Kidney glomerular epithelial cell (primary cell): ENCODE data around the gene LIMCH1.

Experiments
- DNase-seq: peaks from one replicate; lab custom pipeline; 2025; lab: John Stamatoyannopoulos, UW

Gene LIMCH1

DNA sequence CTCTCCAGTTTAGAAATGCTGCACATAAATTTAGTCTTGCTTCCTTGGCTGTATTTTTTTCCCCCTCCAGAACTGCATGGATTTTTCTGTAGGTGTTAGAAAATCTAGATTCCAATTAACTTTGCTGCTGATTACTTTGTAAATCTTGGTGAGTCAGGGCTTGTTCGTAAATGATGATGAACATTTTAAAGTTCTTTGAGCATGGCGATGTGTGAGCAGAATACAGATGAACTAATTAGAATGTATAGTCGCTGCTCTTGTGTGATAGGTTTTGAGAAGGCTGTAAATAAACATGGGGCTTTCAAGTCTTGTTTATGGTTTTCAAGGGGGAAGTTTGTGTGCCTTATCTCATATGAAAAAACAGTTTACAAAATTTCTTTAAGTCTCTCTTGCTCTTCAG, 23.3 kb downstream of the LIMCH1 start:
- no peak for DNase-seq

GRCh38 chr4:41567186-41567585, 29.2 kb downstream of the LIMCH1 start:
- no peak for DNase-seq

DNA sequence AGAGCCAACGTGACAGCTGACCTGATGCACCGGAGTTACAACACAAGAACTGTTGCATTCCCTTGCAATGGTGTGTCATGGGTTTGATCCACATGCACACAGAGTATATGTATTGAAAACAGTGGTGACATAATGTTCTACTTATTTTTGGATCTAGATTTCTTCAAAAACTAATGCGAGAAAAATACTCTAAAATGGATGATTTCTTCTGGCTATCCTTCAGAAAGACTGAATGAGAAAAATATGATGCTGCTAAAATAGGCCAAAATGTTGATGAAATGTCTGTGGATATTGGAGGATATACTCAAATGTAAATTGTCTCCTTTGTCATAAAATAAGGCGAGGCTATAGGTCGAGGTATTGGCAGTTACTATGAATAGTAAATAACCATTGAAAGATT, 30.4 kb downstream of the LIMCH1 start:
- no peak for DNase-seq

GRCh38 chr4:41569961-41570360, 32.0 kb downstream of the LIMCH1 start:
- DNase-seq = no peak

DNA sequence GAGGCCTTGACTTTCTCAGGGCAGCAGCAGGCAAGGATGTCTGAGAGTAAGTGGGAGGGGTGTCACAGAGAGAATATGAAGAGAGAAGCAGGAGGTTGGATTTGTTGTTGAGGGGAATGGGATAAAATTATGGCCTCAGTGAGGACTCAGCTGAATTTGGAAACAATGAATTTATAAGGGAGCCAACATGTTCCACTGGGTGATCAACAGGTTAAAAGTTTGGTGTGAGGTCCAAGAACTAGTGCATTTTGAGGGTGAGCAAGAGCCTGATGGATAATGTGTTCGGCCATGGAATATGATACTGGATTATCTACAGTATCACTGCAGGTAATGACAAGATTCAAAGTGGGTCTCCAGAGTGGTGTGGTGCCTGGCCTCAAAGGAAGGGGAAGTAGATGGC, 33.5 kb downstream of the LIMCH1 start:
- no peak for DNase-seq

- no peak for DNase-seq
Observed at GRCh38 chr4:41572516-41572915, 34.6 kb downstream of the LIMCH1 start.

DNA sequence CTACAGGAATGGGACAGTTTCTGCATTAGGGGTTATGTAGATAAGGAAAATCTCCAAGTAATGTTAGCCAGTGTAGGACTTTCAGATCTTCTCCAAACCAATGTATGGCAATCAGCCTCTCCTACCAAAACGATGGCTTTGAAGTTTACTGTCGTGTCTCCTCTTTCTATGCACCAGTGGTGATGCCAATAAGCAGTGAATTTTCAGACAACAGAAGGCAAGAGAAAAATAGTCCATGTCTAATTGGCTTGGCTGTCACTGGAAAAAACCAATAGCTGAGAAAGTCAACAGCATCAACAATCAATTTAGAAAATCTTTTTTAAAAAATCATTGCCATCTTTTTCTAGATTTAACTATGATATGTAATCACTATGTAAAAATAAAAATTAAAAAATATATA, 35.0 kb downstream of the LIMCH1 start:
- no peak for DNase-seq

DNA sequence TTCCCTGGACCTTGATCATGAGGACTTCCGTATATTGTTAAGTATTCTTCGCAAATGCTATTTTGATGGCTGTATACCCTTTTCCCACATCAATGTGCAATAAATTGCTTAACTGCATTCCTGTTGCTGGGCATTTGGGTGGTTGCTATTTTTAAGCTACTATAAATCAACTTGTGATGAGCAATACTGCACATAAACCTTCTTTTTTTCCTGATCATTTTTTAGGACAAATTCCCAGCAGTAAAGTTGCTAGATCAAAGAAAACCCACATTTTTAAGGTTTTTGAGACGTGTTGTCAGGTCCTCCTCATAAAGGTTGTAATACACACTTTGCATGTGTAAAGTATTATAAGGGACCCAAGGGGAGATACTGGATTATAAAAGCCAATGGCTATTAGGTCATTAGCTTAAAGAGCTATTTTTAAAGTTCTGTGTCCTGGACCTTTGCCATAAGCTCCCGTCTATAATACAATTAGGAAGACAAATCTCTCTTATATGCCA, 35.6 kb downstream of the LIMCH1 start:
- no peak for DNase-seq

DNA sequence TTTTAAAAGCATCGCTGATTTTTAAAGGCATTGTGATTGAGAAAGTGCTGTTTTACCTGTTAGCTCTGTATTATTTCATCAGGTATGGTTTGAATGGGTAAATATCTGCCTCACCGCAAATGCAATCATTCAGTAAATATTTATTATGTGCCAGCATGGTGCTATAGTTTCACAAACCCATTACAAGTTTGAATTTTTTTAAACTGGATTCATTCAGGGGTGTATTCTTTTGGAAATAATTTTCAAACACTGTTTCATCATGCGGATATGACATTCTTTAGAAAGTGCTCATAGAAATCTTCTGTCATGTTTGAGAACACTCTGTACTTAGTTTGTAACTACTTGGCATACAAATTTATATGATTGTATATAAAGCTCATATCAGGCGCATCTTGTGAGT, 37.2 kb downstream of the LIMCH1 start:
- DNase-seq = no peak

GRCh38 chr4:41575665-41576064, 37.7 kb downstream of the LIMCH1 start:
- no peak for DNase-seq

DNA sequence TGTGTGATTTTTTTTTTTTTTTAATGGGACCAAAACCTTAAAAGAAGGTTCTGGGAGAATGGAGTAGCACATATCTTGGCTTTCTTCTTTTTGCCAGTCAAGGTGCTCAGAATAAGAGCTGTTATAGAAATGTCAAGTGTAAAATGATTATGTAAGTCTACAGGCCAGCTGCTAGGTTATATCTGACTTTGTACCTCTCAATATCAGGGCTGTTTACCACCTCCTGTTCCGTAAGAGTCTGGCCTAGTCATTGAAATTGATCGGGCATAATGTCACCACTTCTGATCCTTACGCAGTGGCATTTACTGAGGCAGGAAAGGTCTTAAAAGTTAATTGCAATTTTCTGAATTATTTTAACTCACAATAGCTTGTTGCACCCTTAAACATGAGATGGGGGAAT, 41.1 kb downstream of the LIMCH1 start:
- no peak for DNase-seq

DNA sequence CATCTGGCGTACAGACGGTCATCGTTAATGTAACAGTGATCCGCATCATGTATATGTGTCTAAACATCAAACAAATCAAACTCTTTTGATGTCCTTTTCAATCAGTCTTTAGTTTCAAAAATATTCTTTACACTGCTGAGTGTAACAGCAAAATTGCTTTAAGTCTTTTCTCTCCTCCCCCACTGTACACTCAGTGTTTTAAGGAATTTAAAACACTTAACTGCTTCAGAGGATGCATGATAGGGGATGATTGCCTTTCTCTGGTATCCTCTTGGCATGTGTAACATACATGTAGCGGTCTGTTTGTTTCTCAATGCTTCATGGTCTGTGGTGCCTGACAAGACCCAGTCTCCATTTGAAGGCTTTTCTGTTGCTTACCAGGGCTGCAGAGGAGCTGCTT, 41.6 kb downstream of the LIMCH1 start:
- DNase-seq = no peak

DNA sequence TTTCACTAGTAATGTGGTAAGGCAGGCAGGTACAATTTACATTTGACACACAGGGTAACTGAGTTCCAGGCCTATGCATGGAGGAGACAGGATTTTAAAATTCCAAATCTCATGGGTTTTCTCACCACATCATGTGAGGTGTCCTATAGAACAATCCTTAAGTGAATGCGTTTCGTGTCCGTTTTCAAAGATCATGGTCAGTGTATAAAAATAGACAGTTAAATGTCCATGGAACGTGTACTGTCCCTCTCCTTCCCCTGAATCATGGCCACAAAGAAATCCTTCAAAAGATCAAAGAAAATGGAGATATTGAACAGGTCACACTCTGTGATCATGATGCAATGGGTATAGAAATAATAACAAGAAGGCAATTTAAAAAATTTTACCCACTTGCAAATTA, 42.0 kb downstream of the LIMCH1 start:
- no peak for DNase-seq

DNA sequence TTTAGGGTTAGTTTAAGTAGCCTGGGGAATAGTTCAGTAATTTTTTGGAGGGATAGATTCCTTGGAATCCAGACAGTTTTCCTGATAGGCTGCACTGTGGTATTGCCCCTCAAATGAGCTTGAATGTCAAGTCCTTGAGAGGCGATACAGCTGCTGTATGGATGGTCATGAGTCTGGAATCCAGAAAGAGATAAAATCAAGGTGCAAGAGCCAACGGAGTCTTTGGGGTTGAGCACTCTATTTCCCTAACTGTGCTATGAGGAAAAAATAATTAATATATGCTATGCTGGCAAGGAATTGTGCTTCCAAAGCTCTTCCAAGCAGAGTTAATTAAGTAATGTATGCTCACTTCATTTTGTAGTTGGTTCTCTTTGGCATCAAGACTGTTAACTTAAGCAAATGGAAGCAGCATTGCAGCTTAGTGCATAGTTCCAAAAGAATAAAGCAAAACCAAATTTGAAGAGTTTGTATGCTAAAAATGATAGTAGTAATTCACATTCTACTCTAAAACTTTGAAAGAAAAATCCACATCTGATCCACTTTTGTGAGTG, 48.8 kb downstream of the LIMCH1 start:
- no peak for DNase-seq

DNA sequence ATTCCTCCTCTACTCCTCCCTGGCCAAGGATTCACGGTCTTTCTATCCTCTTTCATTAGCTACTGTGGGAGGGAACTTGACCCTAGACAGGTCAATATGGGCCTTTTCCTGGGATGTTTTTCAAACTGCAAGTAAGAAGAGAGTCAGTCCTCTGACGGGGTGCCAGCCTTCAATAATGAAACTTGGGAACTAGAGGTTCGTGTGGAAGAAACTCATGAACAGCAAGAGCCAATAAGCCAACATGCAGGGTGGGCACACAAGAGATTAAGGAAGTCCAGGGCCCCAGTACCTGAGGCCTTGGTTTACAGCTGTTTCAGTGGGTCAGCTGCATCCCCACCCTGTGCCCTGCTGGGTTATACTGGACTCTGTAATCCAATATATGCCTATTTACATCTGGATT, 49.3 kb downstream of the LIMCH1 start:
- no peak for DNase-seq

DNA sequence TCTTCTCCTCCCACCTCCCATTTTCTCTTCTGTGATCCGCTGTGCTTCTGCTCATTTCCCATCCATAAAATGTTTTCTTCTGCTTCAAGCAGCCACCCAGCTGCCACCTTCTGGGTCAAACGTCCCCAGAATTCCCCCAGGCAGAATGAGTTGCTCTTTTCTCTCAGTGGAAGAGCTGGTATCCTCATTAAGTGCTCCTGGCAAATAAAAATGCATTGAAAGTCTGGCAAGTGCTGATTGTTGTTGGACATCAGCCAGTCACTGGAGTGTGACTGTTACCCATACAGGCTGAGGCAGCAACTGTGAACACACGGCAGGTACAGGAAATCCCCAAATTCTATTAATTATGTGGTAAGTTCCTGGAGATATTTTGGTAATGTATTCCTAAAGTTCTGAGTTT, 52.6 kb downstream of the LIMCH1 start:
- peak; percentile 40 for DNase-seq

DNA sequence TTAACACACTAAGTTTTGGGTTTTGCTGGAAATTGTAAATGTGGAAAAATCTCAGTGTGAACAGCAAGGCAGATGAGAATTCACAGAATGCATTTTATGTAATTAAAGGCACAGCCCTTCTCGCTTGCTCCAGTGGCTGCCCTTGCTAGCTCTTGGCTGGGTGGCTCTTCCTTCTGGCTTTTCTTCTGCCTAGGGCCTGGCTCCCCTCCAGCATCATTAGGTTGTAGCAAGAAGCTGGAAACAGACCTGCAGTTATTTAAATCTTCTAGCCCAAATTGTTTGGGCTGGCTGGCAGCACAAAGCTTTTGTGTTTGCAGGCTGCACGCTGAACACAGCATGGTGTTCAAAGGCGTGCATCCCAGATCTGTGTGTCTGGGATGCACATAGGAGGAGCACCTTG, 56.5 kb downstream of the LIMCH1 start:
- DNase-seq = no peak

GRCh38 chr4:41597494-41597893, 59.5 kb downstream of the LIMCH1 start:
- DNase-seq = no peak

DNA sequence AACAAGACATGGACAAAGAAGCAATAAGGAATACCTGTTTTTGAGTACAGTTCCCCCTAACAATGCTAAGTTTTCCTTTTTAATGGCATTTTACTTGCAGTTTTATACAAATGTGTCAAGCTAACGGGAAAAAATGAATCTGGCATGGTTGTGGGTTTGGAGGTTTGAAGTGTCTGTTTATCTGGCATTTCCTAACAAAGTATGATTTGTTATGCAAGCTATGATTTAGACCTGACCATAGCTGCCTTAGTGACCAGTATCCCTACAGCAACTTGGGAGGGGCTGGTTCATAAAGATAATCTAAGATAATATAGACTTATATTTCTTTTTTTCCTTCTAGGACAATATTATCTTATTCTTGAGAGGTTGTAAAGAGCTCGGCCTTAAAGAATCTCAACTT, 60.6 kb downstream of the LIMCH1 start:
- DNase-seq = no peak

GRCh38 chr4:41599192-41599786, 61.3 kb downstream of the LIMCH1 start:
- no peak for DNase-seq

GRCh38 chr4:41600243-41600912, 62.4 kb downstream of the LIMCH1 start:
- DNase-seq = peak; percentile 73

DNA sequence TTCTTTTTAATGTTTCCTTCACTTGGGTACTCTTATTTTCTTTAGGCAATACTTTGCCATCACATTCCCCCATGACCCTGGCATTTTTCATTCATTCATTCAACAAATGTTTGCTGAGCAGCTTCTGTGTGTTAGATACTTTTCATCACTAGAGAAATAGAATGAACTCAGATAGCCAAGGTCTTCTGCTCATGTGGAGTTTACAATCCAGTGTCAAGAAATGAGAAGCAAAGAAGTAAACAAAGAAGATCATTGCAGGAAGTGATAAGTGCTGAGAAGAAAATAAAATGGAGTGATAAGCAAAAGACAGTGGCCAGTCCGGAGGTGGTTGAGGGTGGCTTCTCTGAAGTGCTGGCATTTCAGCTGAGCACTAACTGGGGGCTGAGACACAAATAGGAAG, 63.1 kb downstream of the LIMCH1 start:
- DNase-seq = no peak

- DNase-seq = no peak
Observed at GRCh38 chr4:41602113-41602512, 64.2 kb downstream of the LIMCH1 start.
